GM19467 (cell line): ENCODE results near the gene CCDC66.

ENCODE experiments used
- ATAC-seq: cut with Tn5 transposase; IDR thresholded peaks from one replicate; pipeline ENCODE4 v1.9.1; 2021; ENCODE audit warnings: mild to moderate bottlenecking, moderate library complexity; ENCODE audit not compliant: unreplicated experiment

Gene CCDC66

GRCh38 chr3:56620371-56620770 is 63.4 kb downstream of the CCDC66 start:
- no peak for ATAC-seq

DNA sequence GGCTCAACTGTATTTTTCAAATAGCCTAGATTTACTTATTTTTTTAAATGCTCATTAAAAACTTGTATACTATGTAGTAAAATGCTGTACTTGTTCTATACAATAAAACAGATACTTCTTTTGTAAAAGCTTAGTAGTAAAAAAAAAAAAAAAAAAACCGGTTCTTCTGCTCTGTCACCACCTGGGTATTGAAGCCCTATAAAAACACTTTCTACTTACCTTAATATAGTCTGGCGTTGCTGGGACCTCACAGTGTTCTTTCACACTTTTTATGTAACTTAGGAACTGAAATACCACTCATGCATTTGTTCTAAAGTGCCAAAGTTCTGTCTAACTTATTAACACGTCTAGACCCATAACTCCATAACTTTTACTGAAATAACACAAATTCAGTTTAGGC is 64.7 kb downstream of the CCDC66 start:
- no peak for ATAC-seq

DNA sequence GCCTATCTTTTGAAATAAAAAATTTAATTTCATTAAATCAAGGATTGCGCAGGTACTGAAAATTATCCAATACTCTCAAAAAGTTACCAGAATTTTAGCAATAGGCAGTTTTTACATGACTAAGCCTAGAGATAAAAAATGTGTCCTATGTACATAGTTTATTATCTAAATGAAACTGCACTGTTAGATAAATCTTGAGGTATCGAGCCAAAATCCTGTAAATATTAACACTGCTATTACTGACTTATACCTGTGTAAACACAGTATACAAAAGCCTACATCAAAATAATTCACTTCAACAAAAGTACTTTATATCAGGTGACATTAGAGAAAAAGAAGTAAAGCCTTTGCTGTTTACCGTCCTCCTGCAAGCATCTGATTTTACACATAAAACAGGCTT is 65.4 kb downstream of the CCDC66 start:
- ATAC-seq, result no peak

DNA sequence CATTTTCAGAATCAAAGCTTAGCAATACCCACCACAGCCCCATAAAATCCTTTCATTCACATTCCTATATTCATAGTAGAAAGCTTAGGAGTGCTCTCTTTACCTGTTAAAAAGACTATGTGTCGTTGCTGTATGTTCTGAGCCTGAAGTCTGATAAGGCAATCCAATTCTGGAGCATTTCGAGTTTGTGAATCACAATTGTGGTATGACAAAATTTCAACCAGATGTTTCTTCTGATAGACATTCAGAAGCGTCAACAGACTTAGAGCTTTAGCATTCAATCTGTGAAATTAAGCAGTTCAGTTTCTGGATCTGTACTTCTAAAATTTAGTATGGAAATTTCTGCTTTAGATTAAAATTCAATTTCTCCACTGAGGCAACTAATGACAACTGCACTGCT is 67.8 kb downstream of the CCDC66 start:
- ATAC-seq, result no peak

- ATAC-seq, result peak; percentile 68
These were observed 72.1 kb downstream of the CCDC66 start for GRCh38 chr3:56629047-56629446.

GRCh38 chr3:56629451-56629850 is 72.5 kb downstream of the CCDC66 start:
- ATAC-seq, result peak; percentile 27

DNA sequence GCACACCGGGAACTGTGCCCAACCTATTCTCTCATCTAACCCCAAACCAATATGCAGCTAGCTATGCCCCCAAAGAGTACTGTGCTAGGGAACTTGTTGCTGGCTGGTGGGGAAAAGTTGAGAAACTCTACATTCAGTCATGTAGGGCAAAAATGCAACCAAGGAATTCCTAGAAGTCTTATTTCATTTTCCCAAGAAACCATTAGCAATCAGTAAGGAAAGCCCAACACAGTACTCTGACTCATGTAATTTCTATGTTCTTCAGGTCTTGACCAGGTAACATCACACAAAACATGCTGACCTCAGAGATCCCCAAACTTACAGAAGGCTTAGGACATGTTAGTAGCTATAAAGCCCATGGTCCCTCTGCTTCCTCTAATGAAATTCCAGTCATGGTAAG is 74.0 kb downstream of the CCDC66 start:
- ATAC-seq, result no peak

DNA sequence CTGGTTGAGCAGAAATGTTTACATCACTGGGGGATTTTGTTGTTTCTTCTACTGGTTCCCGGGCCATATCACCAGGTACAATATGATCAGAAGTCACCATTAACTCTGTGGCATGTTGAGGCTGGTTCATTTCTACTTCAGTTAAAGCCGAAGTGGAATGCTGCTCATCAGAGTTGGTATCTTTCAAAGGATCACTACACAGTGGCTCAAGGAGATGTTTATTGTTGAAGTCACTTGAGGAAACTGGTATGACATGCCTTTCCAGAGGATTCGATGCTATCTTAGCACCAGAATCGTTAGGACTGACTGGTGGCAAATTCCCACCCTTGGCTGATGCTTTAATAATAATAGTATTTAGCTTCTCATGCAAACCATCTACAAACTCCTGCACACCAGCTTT is 76.2 kb downstream of the CCDC66 start:
- no peak for ATAC-seq

GRCh38 chr3:56633602-56634535 is 76.9 kb downstream of the CCDC66 start:
- ATAC-seq, result no peak

GRCh38 chr3:56645407-56645806 is 88.4 kb downstream of the CCDC66 start:
- no peak for ATAC-seq

- no peak for ATAC-seq
These were observed 97.5 kb downstream of the CCDC66 start for GRCh38 chr3:56654460-56654859.

GRCh38 chr3:56655709-56656108 is 98.7 kb downstream of the CCDC66 start:
- no peak for ATAC-seq

DNA sequence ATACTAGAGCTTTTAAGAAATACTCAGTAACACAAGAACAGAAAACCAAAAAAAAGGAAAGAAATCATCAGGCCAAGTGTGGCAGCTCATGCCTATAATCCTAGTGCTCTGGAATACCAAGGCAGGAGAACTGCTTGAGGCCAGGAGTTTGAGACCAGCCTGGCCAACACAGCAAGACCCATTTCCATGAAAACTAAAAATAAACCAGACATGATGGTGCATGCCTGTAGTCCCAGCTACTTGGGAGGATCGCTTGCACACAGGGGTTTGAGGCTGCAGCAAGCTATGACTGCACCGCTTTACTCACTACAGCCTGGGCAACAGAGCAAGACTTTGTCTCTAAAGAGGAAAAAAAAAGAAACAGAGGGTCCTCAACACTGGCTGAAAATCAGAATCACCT is 107.8 kb downstream of the CCDC66 start:
- ATAC-seq, result no peak

- ATAC-seq, result no peak
These were observed 111.1 kb downstream of the CCDC66 start for GRCh38 chr3:56667973-56668579.
